Right lung (tissue), 5 donors: ENCODE measurements around the gene YAF2. TPM values are rescaled to one million over a fixed set of nuclear protein-coding genes. Genes with fewer than 3 reads are reported as not detected.
"Not testable (repeated sequence)": the region's sequence is repeated elsewhere in the genome, so short reads cannot be mapped to it uniquely, and the experiment has no call there.

Experiments
- DNase-seq, 2 donors: peaks; one replicate each; pipeline ENCODE4 v3.0.0-alpha.2; 2013
- polyA plus RNA-seq, 5 donors: library from polyadenylated mRNA; unstranded; fragments of 120-200 nt; gene quantifications; one replicate each; pipeline versions ENCODE4 v1.2.1 to v1.2.3, GENCODE V29; 2013; ENCODE audit warnings: inconsistent platforms in 1 of 5, low replicate concordance in 1 of 5; ENCODE audit not compliant: insufficient read length in 5 of 5, insufficient read depth in 1 of 5

The YAF2 gene
- polyA plus RNA-seq, 5 donors, result 17.8 to 26.3 (median 19.0) TPM

- DNase-seq, result no peak
These were observed 39.0 kb downstream of the YAF2 start for GRCh38 chr12:42199007-42199406.

GRCh38 chr12:42196723-42197603 lies 41.1 kb downstream of the YAF2 start:
- no peak for DNase-seq

GRCh38 chr12:42192686-42193085 lies 45.4 kb downstream of the YAF2 start:
- DNase-seq, result no peak

GRCh38 chr12:42192258-42192657 lies 45.8 kb downstream of the YAF2 start:
- DNase-seq, result no peak

- DNase-seq, result no peak
These were observed 47.7 kb downstream of the YAF2 start for GRCh38 chr12:42190376-42190775.

- not testable (repeated sequence) for DNase-seq
These were observed 49.8 kb downstream of the YAF2 start for GRCh38 chr12:42188275-42188674.

GRCh38 chr12:42187799-42188198 lies 50.2 kb downstream of the YAF2 start:
- no peak for DNase-seq

GRCh38 chr12:42186793-42187192 lies 51.3 kb downstream of the YAF2 start:
- no peak for DNase-seq

GRCh38 chr12:42182394-42182793 lies 55.7 kb downstream of the YAF2 start:
- no peak for DNase-seq

GRCh38 chr12:42180990-42181596 lies 57.0 kb downstream of the YAF2 start:
- DNase-seq, result peak in 1 of 2 donors; percentile 1

GRCh38 chr12:42178101-42178500 lies 59.9 kb downstream of the YAF2 start:
- DNase-seq, result no peak

- no peak for DNase-seq
These were observed 63.1 kb downstream of the YAF2 start for GRCh38 chr12:42174978-42175377.

GRCh38 chr12:42173961-42174521 lies 64.0 kb downstream of the YAF2 start:
- DNase-seq, result no peak

- no peak for DNase-seq
These were observed 65.4 kb downstream of the YAF2 start for GRCh38 chr12:42172441-42173210.

- no peak for DNase-seq
These were observed 70.3 kb downstream of the YAF2 start for GRCh38 chr12:42167711-42168110.

- DNase-seq, result no peak
These were observed 71.5 kb downstream of the YAF2 start for GRCh38 chr12:42166501-42166900.

- DNase-seq, result no peak
These were observed 74.1 kb downstream of the YAF2 start for GRCh38 chr12:42163913-42164312.

GRCh38 chr12:42162965-42163364 lies 75.1 kb downstream of the YAF2 start:
- no peak for DNase-seq

GRCh38 chr12:42162193-42162592 lies 75.9 kb downstream of the YAF2 start:
- DNase-seq, result no peak

GRCh38 chr12:42161529-42161928 lies 76.5 kb downstream of the YAF2 start:
- no peak for DNase-seq

- DNase-seq, result no peak
These were observed 81.8 kb downstream of the YAF2 start for GRCh38 chr12:42156232-42156631.

GRCh38 chr12:42145552-42146215 lies 92.4 kb downstream of the YAF2 start:
- peak; percentile 10 to 16 for DNase-seq
